ENCODE results near the gene PCED1A. TPM values are rescaled to one million over a fixed set of nuclear protein-coding genes. Genes with fewer than 3 reads are reported as not detected.

Gene PCED1A
- total and polyA plus RNA-seq, 2 donors (not counting 1 experiment from before 2014, with no cell fraction given) = 96.8 to 176 TPM

DNA sequence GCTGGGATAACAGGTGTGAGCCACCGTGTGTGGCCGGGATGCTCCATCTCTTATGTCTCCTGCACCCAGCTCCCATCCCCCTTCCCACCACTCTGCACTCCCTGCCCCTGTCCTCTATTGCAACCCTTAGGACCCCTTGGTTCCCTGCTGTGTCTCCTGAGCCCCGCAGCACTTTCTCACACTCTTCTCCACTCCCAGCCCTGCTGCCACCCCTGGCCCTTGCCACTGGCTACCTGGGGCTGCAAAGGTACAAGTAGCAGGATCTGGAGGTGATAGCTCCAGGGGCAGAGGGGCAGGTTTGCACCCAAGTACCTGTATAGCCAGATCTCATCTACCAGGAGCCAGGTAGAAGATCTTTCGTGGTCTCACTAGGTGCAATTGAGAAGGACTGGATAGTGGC, 33.4 kb downstream of the PCED1A start:
- WGBS (ENCODE audit: insufficient coverage) = 89% methylated on average over 4 of the region's 4 CpGs
- no peak overlapping the region for H3K27ac Mint-ChIP-seq
- no peak overlapping the region for H3K4me2 ChIP-seq (replicated peaks; ENCODE audit: low read depth, low read length, poor library complexity, severe bottlenecking)
- peaks cover 0 to 2% (median under 1%) of the 10 kb centered on the region in 3 donors for H3K9me3 ChIP-seq (ENCODE audit: control extremely low read depth in 1 of 3, control insufficient read depth in 2 of 3, insufficient read depth in 1 of 3, low read length in 2 of 3)
- H3K27ac ChIP-seq (ENCODE audit: low read length in 2 of 2) = no peak overlapping the region
- no peaks in the 10 kb centered on the region for H3K9me3 Mint-ChIP-seq (ENCODE audit: insufficient read depth)
- H3K4me3 Mint-ChIP-seq = no peak overlapping the region
- no peak for DNase-seq
- POLR2A ChIA-PET = no interaction called here
- intact Hi-C loops (cut with micrococcal nuclease) = no loop called here
- no peak overlapping the region for H2AFZ ChIP-seq (ENCODE audit: insufficient read depth, low read depth, low read length, poor library complexity, severe bottlenecking)
- no peak overlapping the region for H3K9ac ChIP-seq (ENCODE audit: low read length)
- H3K79me2 ChIP-seq (ENCODE audit: control insufficient read depth, insufficient read depth, low read length) = no peaks in the 10 kb centered on the region
- H3K4me1 Mint-ChIP-seq = no peaks in the 10 kb centered on the region
- H3K4me1 ChIP-seq (ENCODE audit: control insufficient read depth in 2 of 2, insufficient read depth in 2 of 2, low read length in 2 of 2) = no peaks in the 10 kb centered on the region
- no peak for ATAC-seq (ENCODE audit: low read depth)
- H3K27me3 Mint-ChIP-seq = peaks cover 57% of the 10 kb centered on the region
- peaks cover 0 to 23% (median 14%) of the 10 kb centered on the region in 4 experiments for H3K27me3 ChIP-seq (replicated peaks in 1 of 4; ENCODE audit: control extremely low read depth in 1 of 4, control insufficient read depth in 3 of 4, insufficient read depth in 4 of 4, low read length in 3 of 4)
- TF ChIP-seq, protein P1, sequence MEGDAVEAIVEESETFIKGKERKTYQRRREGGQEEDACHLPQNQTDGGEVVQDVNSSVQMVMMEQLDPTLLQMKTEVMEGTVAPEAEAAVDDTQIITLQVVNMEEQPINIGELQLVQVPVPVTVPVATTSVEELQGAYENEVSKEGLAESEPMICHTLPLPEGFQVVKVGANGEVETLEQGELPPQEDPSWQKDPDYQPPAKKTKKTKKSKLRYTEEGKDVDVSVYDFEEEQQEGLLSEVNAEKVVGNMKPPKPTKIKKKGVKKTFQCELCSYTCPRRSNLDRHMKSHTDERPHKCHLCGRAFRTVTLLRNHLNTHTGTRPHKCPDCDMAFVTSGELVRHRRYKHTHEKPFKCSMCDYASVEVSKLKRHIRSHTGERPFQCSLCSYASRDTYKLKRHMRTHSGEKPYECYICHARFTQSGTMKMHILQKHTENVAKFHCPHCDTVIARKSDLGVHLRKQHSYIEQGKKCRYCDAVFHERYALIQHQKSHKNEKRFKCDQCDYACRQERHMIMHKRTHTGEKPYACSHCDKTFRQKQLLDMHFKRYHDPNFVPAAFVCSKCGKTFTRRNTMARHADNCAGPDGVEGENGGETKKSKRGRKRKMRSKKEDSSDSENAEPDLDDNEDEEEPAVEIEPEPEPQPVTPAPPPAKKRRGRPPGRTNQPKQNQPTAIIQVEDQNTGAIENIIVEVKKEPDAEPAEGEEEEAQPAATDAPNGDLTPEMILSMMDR (IDR thresholded peaks at IDR 0.05) = no peak
- TF ChIP-seq EZH2 (IDR thresholded peaks at IDR 0.05; ENCODE audit: borderline replicate concordance, insufficient read depth, low read depth, low read length, poor library complexity, severe bottlenecking) = no peak
- no peaks in the 10 kb centered on the region for H3K36me3 ChIP-seq (replicated peaks in 1 of 2; ENCODE audit: control extremely low read depth in 1 of 2, control insufficient read depth in 1 of 2, extremely low read depth in 1 of 2, insufficient read depth in 2 of 2, low read length in 1 of 2)
- H3K4me3 ChIP-seq (ENCODE audit: control extremely low read depth in 1 of 5, extremely low read depth in 1 of 5, insufficient read depth in 1 of 5, low read depth in 2 of 5, low read length in 4 of 5) = no peak overlapping the region
- CTCF ChIA-PET = no interaction called here
- no peaks in the 10 kb centered on the region for H4K20me1 ChIP-seq (ENCODE audit: control insufficient read depth, insufficient read depth, low read length, poor library complexity, severe bottlenecking)

DNA sequence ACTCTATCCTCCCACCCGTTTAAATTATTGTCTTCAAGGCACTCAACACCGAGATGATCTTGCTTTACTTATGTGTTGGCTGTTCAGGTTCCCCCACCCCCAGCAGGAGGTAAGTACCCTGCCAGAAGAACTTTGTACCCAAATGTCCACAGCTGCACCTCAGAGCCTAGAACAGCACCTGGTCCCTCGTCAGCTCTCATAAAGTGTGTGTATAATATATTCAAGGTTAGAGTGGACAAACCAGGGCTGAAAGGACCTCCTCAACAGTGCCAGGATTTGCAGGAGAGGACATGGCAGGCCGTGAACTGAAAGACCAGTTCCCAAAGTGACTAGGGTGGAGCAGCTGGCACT, 34.1 kb downstream of the PCED1A start:
- ATAC-seq (ENCODE audit: low read depth) = no peak
- peaks cover 4% of the 10 kb centered on the region for H3K4me1 Mint-ChIP-seq
- ChIA-PET POLR2A (no interaction called here), CTCF (no interaction called here)
- H3K27me3 ChIP-seq (replicated peaks in 1 of 4; ENCODE audit: control extremely low read depth in 1 of 4, control insufficient read depth in 3 of 4, insufficient read depth in 4 of 4, low read length in 3 of 4) = peaks cover 0 to 27% (median 13%) of the 10 kb centered on the region in 4 experiments
- H3K9me3 ChIP-seq (ENCODE audit: control extremely low read depth in 1 of 3, control insufficient read depth in 2 of 3, insufficient read depth in 1 of 3, low read length in 2 of 3) = peaks cover 0 to 2% (median 0%) of the 10 kb centered on the region in 3 donors
- no peak overlapping the region for H3K4me2 ChIP-seq (replicated peaks; ENCODE audit: low read depth, low read length, poor library complexity, severe bottlenecking)
- H3K4me1 ChIP-seq (ENCODE audit: control insufficient read depth in 2 of 2, insufficient read depth in 2 of 2, low read length in 2 of 2) = peaks cover 2 to 3% of the 10 kb centered on the region in 2 donors
- no peaks in the 10 kb centered on the region for H4K20me1 ChIP-seq (ENCODE audit: control insufficient read depth, insufficient read depth, low read length, poor library complexity, severe bottlenecking)
- no peak overlapping the region for H3K4me3 ChIP-seq (ENCODE audit: control extremely low read depth in 1 of 5, extremely low read depth in 1 of 5, insufficient read depth in 1 of 5, low read depth in 2 of 5, low read length in 4 of 5)
- no peak overlapping the region for H3K9ac ChIP-seq (ENCODE audit: low read length)
- peaks cover 56% of the 10 kb centered on the region for H3K27me3 Mint-ChIP-seq
- no peak overlapping the region for H3K27ac Mint-ChIP-seq
- WGBS (ENCODE audit: insufficient coverage) = 67% methylated on average over 1 of the region's 4 CpGs
- no peak for DNase-seq
- no peaks in the 10 kb centered on the region for H3K79me2 ChIP-seq (ENCODE audit: control insufficient read depth, insufficient read depth, low read length)
- no peak overlapping the region for H3K4me3 Mint-ChIP-seq
- no peak overlapping the region for H2AFZ ChIP-seq (ENCODE audit: insufficient read depth, low read depth, low read length, poor library complexity, severe bottlenecking)
- intact Hi-C loops (cut with micrococcal nuclease) = no loop called here
- no peak for TF ChIP-seq EZH2 (IDR thresholded peaks at IDR 0.05; ENCODE audit: borderline replicate concordance, insufficient read depth, low read depth, low read length, poor library complexity, severe bottlenecking)
- TF ChIP-seq, protein P1 (IDR thresholded peaks at IDR 0.05) = no peak
- no peak overlapping the region for H3K27ac ChIP-seq (ENCODE audit: low read length in 2 of 2)
- no peaks in the 10 kb centered on the region for H3K36me3 ChIP-seq (replicated peaks in 1 of 2; ENCODE audit: control extremely low read depth in 1 of 2, control insufficient read depth in 1 of 2, extremely low read depth in 1 of 2, insufficient read depth in 2 of 2, low read length in 1 of 2)
- no peaks in the 10 kb centered on the region for H3K9me3 Mint-ChIP-seq (ENCODE audit: insufficient read depth)

Data from B cell (primary cell).